ENCODE results near the gene TMEM135. TPM values are rescaled to one million over a fixed set of nuclear protein-coding genes. Genes with fewer than 3 reads are reported as not detected.

The TMEM135 gene
- polyA plus RNA-seq, 1 of the 3 experiments (the other 2 are of a cell fraction) = 3.0 TPM

DNA sequence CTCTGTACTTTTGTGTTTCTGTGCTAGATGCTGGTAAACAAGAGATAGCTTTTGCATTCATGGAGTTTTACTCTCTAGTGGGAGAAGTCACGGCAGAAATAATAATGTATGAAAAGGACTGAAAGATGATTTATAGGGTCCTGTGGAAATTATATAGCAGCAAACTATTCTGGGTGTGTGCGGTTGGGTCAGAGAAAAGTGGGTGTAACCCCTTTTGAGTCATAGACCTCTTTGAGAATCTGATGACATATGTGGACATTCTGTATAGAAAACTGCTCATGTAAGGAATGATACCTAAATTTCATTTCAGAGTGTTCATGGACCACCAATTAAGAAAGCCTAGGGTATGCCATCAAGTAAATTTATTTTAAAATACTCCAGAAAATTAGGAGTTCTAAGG, 54.4 kb downstream of the TMEM135 start (continued):
- no peak for TF ChIP-seq EZH2phosphoT487 (IDR thresholded peaks at IDR 0.05; ENCODE audit: borderline replicate concordance, low read depth)
- TF ChIP-seq, protein P1, sequence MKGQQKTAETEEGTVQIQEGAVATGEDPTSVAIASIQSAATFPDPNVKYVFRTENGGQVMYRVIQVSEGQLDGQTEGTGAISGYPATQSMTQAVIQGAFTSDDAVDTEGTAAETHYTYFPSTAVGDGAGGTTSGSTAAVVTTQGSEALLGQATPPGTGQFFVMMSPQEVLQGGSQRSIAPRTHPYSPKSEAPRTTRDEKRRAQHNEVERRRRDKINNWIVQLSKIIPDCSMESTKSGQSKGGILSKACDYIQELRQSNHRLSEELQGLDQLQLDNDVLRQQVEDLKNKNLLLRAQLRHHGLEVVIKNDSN (IDR thresholded peaks at IDR 0.05; ENCODE audit: borderline replicate concordance, low read depth) = no peak

DNA sequence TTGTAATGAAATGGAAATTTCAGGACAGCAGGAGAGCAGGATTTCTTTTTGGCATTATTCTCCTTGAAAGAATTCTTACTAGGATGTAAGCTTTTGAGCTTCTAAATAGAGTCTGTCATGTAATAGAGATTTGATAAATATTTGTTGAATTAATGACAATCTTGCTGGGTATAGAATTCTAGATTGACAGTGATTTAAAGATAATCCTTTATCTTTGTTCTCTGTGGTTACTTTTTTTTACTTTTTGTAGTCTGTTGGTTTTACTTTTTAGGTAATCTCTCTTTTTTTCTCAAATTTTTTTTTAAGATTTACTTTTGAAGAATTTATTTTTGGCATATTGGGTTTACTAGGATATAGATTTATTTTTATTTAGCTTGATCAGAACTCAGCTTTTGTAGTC, 54.8 kb downstream of the TMEM135 start:
- CTCF ChIA-PET = no interaction called here
- Histone ChIP-seq H3K4me3 (ENCODE audit: low read depth in 2 of 2, low read length in 1 of 2) (no peak overlapping the region), H3K27ac (ENCODE audit: low read depth in 2 of 2, low read length in 1 of 2) (no peak overlapping the region), H3F3A (replicated peaks; ENCODE audit: insufficient read depth) (peaks cover 6% of the 10 kb centered on the region), H3K9ac (no peak overlapping the region), H3K9me3 (0 out of 2 replicates have a peak, but pooled peaks cover 5% of the 10 kb centered on the region), H3K9me2 (no peaks in the 10 kb centered on the region), H3K36me3 (replicated peaks in 1 of 2; ENCODE audit: control insufficient read depth in 1 of 2, insufficient read depth in 2 of 2, low read length in 1 of 2) (peaks cover 0 to 19% of the 10 kb centered on the region in 2 experiments), H3K27me3 (ENCODE audit: insufficient read depth) (no peaks in the 10 kb centered on the region), H3K4me1 (ENCODE audit: control insufficient read depth in 1 of 2, insufficient read depth in 2 of 2, low read depth in 1 of 2, low read length in 1 of 2) (peaks cover 0 to under 1% of the 10 kb centered on the region in 2 experiments; a peak in 1 of 4 replicates), H4K20me1 (ENCODE audit: insufficient read depth) (no peaks in the 10 kb centered on the region), H3K4me2 (no peak overlapping the region), H3K79me2 (ENCODE audit: insufficient read depth) (no peaks in the 10 kb centered on the region; the same call in 1 of the 2 replicates), H2AFZ (ENCODE audit: low read depth) (no peak overlapping the region)
- TF ChIP-seq TEAD4 (IDR thresholded peaks at IDR 0.05; ENCODE audit: borderline replicate concordance, insufficient read depth) (no peak), SMC3 (IDR thresholded peaks at IDR 0.05; ENCODE audit: low read depth, low read length) (no peak), SIN3A (IDR thresholded peaks at IDR 0.05; ENCODE audit: borderline replicate concordance, low read depth, low read length) (no peak), RCOR1 (IDR thresholded peaks at IDR 0.05; ENCODE audit: low read length) (no peak), RFX5 (IDR thresholded peaks at IDR 0.05; ENCODE audit: low read length) (no peak), JUND (IDR thresholded peaks at IDR 0.05) (no peak), EP300 (IDR thresholded peaks at IDR 0.05; ENCODE audit: borderline replicate concordance in 1 of 2, low read depth in 1 of 2, low read length in 1 of 2) (no peak), TCF12 (IDR thresholded peaks at IDR 0.05) (no peak), POLR2AphosphoS5 (IDR thresholded peaks at IDR 0.05; ENCODE audit: low read depth, low read length) (no peak)
- TF ChIP-seq, protein P2, sequence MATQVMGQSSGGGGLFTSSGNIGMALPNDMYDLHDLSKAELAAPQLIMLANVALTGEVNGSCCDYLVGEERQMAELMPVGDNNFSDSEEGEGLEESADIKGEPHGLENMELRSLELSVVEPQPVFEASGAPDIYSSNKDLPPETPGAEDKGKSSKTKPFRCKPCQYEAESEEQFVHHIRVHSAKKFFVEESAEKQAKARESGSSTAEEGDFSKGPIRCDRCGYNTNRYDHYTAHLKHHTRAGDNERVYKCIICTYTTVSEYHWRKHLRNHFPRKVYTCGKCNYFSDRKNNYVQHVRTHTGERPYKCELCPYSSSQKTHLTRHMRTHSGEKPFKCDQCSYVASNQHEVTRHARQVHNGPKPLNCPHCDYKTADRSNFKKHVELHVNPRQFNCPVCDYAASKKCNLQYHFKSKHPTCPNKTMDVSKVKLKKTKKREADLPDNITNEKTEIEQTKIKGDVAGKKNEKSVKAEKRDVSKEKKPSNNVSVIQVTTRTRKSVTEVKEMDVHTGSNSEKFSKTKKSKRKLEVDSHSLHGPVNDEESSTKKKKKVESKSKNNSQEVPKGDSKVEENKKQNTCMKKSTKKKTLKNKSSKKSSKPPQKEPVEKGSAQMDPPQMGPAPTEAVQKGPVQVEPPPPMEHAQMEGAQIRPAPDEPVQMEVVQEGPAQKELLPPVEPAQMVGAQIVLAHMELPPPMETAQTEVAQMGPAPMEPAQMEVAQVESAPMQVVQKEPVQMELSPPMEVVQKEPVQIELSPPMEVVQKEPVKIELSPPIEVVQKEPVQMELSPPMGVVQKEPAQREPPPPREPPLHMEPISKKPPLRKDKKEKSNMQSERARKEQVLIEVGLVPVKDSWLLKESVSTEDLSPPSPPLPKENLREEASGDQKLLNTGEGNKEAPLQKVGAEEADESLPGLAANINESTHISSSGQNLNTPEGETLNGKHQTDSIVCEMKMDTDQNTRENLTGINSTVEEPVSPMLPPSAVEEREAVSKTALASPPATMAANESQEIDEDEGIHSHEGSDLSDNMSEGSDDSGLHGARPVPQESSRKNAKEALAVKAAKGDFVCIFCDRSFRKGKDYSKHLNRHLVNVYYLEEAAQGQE (IDR thresholded peaks at IDR 0.05; ENCODE audit: low read depth, low read length) = no peak
- POLR2A ChIA-PET = no interaction called here
- DNase-seq = no peak

Data from SK-N-SH (cell line).